GM21423 (cell line): ENCODE data around the gene DNAAF8.
A peak's percentile ranks its signal among the peaks of the same experiment; 100 is the strongest.

Experiments used
- ATAC-seq: cut with Tn5 transposase; IDR thresholded peaks from one replicate; pipeline ENCODE4 v1.9.1; 2021; ENCODE audit warnings: mild to moderate bottlenecking, moderate library complexity; ENCODE audit not compliant: unreplicated experiment

DNAAF8 gene

DNA sequence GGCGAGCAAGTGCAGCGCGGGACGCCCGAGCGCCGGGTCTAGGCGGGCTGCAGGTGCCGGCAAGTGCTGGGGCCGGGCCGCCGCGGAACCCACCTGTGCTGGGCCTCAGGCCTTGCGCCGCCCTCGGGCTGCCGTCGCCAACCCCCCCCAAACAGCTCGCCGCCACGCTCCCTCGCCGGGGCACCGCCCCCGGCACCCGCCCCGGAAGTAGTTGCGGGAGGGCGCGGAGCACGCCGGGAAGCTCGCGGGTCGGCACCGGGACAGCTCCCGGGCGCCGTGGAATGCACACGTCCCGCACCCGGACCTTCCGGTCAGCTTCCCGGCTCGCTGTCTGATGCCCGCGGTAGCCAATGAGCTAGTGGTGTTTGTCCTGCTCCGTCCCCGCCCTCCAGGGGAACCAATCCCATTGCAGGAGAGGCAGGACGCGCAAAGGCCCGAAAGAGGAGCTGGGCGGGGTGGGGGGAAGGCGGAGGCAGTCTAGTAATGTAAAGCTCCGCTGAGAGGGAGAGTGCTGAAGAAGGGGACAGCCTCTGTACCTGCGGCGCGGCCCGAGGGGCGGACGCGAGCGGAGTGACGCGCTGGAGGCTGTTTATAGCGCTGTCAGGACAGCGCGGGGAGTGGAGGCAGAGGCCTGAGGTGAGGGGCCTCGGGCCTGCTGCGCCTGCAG lies at the start of gene DNAAF8, which contains the start of gene ANKS3:
Gene DNAAF8 (plus strand): TSS at position 475 of the 667 bp plus-strand sequence. CDS start 1,978 bp downstream, outside the sequence.
Gene ANKS3 (minus strand): TSS at position 209 of the 667 bp plus-strand sequence. CDS start 4,122 bp downstream, outside the sequence.
- ATAC-seq, result peak; percentile 78

DNA sequence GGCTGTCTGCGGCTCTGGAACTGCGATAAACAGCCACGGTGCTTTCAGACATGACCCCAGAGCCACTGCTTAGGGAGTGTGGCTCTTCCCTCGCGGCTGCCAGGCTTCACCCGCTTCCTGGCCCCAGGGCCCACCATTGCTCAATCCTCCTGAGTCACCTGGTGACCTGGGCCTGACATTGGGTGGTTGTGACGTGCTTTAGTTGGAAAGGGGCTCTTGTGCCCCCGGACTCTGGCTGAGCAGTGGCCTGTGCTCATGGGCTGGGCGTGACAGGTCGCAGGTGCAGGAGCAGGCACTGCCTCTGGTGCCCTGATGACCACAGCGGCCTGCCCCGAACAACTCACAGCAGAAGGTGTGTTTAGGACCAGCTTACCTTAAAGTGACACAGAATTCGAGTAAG lies 49.6 kb upstream of the DNAAF8 start:
- no peak for ATAC-seq

DNA sequence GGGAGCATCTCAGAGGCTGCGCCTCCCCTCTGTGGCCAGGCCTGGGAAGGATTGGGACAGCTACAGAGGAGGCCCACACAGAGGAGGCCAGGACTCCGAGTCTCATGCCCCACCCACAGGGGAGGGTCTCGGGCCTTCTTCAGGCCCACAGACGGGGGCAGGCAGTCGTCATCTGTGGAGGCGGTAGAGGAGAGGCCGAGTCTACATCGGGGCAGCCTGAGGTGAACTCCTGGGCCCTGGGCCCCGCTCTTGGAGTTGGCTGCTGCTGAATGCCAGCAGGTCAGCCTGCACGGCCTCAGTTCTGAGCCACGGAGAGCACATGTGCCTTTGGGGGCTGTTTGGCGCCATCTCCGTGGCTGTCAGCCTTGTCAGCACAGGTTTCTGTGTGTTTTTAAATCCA lies 49.0 kb upstream of the DNAAF8 start:
- no peak for ATAC-seq

DNA sequence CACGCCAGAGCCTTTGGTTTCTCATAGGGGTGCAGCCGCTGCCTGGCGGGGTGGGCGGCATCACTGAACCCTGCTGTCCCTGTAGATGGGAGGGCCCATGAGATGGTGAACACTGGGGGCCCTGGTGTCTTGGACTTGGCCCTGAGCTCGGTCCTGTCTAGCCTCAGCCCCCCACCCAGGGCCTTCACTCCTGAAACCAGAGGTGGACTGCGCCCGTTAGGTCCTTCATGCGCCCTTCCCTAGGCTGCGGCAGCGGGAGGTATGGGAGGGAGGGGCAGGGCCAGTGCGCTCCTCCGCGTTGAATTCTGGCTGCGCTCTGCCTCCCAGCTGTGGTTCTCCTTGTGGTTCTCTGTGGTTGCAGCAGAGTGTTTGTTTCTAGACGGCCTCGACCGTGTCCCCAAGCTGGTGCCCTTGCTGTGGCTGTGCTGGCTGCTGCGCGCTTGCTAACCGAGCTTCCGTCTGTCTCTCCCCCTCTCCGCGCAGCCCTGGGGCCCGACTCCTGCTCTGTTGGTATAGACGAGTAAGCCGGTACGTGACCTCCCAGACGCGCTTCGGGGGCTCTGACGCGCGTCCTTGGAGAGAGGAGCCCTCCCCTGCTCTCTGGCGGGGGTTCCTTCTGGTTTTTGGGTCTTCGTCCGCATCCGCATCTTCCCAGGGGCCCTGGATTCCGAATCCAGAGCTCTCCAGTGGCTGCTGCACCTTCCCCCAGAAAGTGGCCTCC lies 48.4 kb upstream of the DNAAF8 start:
- no peak for ATAC-seq

- no peak for ATAC-seq
Measured at GRCh38 chr16:4686497-4687210, 47.7 kb upstream of the DNAAF8 start.

GRCh38 chr16:4687416-4687815 lies 46.9 kb upstream of the DNAAF8 start:
- ATAC-seq, result no peak

DNA sequence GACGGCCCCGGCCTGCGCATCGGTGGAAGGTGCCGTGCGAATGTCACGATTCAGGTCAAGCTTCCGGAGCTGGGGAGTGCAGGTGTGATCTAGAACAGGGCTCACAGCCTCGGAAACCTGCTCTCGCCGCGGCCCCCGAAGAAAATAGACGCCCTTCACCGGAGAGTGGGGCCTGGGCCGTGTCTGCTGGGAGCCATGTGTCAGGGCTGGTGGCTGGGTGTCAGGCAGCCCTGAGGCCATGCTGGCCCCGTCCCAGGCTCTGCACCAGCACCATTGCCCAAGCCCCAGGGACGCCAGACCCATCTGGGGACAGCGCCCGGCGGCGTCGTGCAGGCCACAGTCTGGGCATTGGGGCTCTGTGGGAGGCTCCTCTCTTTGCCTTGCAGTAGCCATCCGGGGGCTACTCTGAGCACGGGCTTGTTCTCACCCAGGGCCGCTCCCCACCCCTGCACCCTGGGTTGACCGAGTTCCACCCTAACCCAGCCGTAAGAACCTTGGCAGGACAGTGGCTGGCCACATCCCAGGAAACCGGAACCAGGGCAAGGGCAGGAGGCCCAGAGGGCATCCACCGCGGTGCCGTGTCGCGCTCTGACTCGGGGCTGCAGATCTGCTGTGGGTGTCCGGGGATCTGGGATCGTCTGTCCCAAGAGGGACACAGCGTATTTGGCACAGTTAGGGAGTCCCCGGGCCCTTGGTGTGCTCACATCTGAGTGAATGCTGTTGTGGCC lies 46.2 kb upstream of the DNAAF8 start:
- no peak for ATAC-seq

DNA sequence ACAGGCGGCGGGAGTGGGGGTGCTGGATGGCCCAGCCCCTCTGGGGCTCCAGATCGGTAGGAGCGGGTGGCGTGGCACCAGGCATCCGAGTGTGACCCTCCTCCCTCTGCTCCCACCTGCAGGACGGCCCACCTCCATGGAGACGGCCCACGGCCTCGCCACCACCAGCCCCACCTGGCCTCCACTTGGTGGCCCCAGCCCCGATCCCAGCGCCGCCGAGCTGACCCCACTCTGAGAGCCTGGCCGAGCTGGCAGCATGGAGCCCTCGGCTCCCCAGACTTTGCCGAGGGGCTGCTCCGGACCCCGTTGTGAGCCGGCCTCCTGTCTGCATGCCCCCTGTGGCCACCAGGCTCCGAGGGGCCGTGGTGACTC lies 45.7 kb upstream of the DNAAF8 start:
- ATAC-seq, result no peak

DNA sequence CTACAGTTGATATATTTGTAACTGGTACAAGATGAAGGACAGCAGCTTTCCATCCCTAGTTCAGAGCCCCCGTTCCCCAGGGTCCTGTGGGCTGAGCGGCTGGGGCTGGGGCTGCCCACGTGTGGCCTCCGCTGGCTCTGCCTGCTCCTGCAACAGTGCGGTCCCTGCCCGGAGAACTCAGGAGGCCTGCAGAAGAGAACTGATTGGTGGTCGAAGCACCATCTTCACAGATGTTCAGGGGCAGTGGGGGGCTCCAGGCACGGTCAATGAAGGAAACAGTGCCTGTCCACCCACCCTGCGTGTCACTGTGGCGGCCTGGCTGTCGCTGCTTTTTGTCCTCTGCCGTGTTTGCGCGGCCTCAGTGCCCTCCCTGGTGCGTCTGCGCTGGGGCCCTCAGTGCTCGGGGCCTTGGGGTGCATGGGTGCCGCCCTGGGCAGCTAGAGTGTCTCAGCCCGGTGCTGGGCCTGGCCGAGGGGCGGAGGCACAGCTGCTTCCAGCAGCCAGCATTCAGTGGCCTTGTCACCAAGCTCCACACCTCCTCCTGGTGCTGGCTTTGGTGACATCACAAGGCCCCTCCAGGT lies 45.2 kb upstream of the DNAAF8 start:
- ATAC-seq, result no peak

DNA sequence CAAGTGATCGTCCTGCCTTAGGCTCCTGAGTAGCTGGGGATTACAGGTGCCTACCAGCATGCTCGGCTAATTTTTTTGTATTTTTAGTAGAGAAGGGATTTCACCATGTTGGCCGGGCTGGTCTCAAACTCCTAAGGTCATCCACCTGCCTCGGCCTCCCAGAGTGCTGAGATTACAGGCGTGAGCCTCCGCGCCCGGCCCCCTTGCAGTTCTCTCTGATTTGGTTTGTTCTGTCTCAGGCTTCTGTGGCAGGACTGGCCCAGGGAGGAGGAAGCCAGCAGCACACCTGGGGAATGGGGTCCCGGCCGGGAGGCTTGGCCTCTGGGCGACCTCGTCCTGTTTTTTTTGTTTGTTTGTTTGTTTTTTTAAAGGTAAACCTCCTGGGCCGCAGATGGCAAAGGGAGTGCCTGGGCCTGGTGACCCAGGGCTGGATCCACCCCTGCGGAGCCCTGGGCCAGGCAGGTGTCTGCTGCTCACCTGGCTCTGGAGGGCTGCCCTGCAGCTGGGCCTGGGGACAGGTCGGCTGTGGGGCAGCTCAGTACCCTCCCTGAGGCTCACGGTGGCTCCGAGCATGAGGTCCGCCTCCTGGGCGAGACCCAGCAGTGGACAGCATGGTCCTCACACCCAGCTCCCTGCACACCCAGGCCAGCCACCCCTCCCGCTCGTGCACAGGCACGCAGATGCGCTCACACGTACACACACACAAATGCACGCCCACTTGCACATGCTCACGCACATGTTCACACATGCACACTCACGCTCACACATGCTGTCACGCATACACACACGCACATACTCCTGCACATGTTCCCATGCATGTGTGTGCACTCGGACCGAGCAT lies 44.3 kb upstream of the DNAAF8 start:
- ATAC-seq, result no peak

- no peak for ATAC-seq
Measured at GRCh38 chr16:4690946-4691665, 43.2 kb upstream of the DNAAF8 start.

- no peak for ATAC-seq
Measured at GRCh38 chr16:4691666-4692412, 42.5 kb upstream of the DNAAF8 start.

GRCh38 chr16:4692460-4693295 lies 41.7 kb upstream of the DNAAF8 start:
- ATAC-seq, result no peak

DNA sequence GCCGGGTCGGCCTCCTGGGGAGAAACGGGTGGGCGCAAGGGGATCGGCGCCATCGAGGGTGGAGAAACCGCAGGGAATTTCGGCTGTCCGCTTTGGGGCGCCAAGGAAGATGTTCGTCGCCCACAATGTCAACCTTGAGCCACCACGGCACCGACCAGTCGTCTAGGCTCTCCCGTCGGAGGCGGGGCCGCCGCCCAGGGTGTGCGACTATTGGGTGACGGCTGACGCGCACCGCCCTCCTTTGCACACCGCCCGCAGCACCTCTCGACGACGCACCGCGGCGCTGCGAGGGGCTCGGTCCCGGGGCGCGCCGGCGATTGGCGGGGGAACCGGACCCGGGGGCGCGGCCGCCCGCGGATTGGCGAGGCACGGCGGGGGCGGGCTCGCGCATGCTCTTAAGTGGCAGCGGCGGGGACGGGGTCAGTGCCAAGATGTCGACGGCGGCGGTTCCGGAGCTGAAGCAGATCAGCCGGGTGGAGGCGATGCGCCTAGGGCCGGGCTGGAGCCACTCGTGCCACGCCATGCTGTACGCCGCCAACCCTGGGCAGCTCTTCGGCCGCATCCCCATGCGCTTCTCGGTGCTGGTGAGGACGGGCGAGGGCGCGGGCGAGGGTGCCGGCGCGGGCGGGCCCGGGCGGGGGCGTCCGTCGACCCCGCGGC lies 40.9 kb upstream of the DNAAF8 start, which contains the start of gene NUDT16L1:
Gene NUDT16L1 (plus strand): TSS at position 267 of the 660 bp plus-strand sequence. CDS start 165 bp downstream, at position 432.
- ATAC-seq, result peak; percentile 94

GRCh38 chr16:4693956-4694641 lies 40.2 kb upstream of the DNAAF8 start:
- peak; percentile 2 for ATAC-seq
